NCI-H1417 treated with DMSO at 0.1 percent for 48 hours (cell line): Measurements from ENCODE around the gene REG1B.

Source experiments
- DNase-seq: peaks from one replicate; lab custom pipeline; 2025; lab: John Stamatoyannopoulos, UW

Gene REG1B, protein sequence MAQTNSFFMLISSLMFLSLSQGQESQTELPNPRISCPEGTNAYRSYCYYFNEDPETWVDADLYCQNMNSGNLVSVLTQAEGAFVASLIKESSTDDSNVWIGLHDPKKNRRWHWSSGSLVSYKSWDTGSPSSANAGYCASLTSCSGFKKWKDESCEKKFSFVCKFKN

DNA sequence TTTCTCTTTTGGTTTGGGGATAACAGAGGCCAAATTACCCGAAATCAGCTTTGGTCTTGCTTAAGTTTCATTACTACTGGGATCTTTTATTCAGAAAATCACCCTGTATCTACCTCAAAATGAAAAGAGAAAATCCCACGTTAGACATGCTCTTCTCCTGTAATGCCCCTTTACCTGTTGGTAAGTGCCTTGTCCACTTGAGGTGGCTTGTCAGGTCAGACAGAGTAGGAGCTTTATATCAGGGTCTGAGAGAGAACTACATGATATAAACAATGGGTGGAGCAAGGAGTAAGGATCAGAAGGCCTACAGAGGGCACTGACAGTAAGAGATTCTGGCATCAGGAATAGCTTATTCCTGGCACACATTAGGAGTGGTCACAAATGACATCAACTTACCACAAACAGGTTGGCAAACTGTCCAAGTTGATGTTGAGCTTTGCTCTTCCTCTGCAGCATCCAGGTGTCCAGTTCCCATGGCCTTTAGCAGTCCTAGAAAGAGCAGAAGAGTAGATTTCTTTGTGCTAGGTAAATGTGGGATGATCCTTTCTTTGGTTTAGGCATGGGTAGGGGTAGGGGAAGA, at the start of gene REG1B:
Gene REG1B (minus strand): TSS at position 209 of the 580 bp plus-strand sequence. CDS start 381 bp downstream, outside the sequence.
- no peak for DNase-seq

DNA sequence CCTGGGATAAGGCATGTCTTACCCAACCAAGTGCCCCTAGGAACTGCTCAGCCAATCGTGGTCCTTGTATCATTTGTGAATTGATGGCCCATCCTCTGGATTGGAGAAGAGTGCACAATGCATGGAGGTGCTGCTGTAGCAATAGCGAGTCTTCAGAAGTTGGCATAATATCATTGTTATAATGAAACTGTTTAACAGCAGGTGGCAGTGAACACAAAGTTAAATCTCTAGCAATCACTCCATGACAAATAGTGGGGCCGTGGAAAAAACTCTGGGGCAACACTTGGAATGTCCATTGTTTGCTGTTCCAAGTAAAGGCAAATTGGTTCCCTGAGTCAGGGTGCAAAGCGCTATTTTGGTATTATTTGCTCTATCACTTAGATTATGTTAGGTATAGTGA, 43.9 kb upstream of the REG1B start:
- DNase-seq, result no peak

DNA sequence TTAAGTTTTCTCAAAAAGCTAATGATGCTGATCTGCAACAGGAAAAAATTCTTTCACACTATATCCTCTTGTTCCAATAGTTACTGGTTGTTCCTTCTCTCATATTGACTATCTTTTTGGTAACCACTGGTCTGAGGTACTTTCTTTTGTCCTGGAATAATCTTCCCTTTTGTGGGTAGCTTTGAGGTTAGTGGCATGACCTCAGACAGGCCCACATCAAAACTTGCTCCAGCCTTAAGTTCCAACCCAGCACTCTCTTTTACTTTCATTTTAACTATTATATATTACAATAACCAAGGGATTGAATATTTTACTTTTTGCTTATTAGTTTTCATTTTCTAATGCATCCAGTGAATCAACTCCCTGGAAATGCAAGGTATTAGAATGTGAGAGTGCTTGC, 42.0 kb upstream of the REG1B start:
- DNase-seq, result no peak

DNA sequence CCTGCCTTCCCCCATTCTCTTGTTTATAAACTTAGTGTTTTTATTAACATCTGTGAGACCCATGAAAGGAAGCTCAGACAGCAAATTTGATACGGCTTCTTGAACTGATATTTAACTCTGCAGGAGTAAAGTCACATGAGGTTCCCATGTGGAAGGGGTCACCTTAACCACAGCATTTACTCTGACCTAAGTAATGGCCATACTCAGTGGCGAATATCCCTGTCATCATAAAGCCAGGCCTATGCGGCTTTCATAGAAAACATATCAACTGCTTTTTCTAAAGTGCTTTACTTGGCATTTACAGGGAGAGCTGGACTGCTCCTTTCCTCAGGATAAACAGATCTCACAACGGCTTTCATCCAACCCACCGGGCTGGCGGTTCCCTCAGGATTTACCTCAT, 41.5 kb upstream of the REG1B start:
- DNase-seq, result no peak

DNA sequence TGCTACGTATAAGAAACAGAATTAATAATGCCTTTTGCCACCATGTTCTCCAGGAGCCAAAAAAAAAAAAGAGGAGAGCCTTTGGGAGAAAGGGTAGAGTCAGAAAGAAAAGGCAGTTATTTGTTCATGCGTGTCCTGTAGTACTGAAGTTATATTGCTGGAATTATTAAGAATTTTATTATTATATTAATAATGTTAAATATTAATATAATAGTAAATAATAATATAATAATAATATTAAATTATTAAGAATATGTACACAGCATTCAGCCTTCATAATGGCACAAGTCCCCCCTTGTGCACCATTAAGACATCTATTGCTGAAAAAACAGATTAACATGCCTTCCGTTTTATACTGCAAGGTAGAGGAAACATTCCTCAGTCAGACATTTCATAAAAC, 40.6 kb upstream of the REG1B start:
- DNase-seq, result no peak

DNA sequence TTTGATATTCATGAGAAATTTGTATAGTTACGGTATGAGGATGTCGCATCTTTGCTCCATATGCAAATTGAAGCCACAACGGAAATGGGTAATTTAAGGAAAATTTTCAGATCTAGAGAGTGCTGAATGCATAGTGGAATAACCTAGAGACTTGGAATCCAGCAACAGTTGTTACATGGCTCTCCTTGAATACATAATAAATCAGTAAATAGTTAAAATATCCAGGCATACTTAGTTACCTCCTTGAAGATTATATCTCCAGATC, 37.9 kb upstream of the REG1B start:
- DNase-seq, result no peak

DNA sequence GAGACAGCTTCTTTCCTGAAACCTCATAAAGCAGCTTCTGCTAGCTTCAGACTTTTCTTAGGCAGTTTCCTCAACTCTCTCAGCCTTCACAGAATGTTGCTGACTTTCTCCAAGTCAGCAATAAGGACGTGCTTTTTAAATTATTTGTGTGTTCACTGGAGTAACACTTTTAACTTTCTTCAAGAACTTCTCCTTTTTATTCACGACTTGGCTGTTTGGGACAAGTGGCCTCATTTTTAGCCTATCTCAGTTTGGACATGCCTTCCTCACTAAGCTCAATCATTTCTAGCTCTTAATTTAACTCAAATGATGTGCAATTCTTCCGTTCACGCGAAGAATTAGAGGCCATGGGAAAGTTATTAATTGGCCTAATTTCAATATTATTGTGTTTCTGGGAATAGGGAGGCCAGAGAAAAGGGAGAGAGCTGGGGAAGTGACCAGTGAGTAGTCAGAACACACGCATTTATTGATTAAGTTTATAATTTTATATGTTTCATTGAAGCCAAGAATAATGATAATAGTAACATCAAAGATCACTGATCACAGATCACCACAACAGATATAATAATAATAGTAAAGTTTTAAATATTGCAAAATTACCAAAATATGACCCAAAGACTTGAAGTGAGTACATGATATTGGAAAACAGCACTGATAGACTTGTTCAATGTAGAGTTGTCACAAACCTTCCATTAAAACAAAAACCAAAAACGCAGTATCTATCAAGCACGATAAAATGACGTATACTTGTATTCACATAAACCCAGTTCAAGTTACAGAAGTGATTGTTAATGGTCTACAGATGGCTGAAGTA, 37.3 kb upstream of the REG1B start:
- DNase-seq, result no peak

DNA sequence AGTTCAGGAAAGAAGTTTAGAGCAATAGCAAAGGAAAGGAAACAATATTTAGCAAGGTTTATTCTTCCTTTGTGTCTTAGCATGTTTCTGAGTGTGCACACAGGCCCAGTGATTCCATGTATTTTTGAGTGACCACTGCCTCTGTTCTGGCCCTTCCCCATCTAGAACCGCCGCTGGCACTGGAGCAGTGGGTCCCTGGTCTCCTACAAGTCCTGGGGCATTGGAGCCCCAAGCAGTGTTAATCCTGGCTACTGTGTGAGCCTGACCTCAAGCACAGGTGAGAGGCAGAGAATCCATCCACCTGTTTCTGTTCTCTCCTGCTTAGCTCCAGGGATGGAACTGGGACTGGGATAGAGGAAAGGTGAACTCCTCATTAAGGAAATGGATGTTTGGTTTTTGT, 34.9 kb upstream of the REG1B start:
- no peak for DNase-seq

DNA sequence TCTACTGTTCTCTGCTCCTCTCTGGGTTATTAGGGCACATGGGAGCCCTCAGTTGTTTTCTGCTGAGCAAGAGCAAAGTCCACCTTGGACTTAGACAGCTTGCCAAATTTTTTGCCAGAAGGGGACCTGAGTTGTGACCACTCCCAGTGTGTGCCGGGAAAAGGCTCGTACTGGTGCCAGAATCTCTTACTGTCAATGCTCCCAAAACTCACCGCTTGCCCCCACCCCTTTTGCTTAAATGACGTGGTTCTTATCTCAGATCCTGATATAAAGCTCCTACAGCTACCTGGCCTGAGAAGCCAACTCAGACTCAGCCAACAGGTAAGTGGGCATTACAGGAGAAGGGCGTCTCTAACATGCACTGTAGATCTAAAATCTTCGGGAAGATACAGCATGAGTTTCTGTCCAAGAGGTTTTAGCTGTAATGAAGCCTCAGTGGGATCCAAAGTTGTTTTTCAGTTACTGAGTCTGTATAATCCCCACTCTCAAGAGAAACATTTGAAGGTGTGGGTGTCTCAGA, 32.5 kb upstream of the REG1B start, which contains the start of gene REG1A:
Gene REG1A (plus strand): TSS at position 295 of the 520 bp plus-strand sequence. CDS start 374 bp downstream, outside the sequence.
- DNase-seq, result no peak

DNA sequence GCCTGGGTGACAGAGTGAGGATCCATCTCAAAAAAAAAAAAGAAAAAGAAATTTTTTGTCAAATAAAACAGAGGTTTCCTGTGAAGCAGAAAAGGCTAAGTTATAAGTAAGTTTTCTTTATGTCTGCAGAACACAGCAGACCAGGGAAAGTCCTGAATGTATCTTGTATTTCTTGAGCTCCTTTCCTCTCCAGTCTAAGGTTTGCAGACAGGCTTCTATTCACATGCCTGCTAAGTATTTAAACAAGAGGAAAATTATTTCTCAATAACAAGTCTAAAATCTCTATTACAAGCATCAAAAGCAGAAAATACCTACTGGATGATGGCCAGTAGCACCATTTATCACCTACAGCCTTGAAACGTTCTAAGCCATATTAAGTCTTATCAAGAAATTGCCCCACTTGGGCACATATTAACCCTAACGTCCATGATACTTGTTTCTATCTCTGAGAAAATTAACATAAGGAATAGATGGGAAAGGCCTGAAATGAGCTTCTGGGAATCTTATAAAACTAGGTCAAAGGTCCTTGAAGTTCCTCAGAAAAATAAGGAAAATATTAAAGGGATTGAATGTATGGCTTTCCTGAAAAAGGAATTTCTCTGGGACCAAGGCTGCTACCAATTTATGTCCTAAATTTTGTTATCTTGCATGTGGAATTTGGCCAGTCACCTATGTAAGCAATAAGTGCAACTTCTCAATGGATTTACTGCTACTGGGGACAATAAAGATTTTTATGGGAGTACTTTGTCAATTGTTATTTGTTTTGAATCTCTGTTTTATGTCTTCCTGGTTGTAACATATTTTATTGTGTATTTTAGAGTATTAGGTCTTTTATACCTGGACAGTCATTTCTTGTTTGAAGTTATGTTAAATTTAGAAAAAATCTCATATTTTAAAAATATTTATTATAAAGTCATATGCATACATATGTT, 29.5 kb upstream of the REG1B start:
- no peak for DNase-seq

DNA sequence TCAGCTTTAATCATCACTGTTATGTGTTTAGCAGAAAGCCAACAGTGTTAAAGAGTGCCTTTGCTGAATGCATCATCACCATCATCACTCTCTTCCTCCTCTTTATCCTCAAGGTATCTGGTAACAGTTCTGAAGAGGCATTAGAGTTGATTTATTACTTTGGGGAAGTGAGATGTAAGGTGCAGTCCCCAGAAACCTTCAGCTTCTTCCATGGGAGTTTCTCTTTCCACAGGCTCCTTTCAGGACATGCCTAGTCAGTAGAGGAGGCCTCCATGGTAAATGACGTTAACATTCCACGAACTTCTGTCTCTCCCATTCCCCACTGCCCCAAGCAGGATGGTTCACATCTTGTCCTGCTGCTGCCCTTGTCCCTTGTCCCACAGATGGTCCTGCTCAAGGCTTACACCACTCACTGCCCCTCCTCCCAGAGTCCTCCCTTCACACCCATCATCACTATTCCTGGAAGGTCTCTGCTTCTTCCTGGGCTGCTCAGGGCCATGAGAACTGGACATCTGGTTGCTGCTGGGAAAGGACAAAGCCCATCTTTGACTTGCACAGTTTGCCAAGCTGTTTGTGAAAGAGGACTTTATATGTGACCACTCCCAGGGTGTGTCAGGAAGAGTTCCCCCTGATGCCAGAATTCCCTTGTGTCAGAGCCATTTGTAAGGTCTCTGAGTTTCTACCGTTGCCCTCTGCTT, 27.2 kb upstream of the REG1B start:
- DNase-seq, result no peak

DNA sequence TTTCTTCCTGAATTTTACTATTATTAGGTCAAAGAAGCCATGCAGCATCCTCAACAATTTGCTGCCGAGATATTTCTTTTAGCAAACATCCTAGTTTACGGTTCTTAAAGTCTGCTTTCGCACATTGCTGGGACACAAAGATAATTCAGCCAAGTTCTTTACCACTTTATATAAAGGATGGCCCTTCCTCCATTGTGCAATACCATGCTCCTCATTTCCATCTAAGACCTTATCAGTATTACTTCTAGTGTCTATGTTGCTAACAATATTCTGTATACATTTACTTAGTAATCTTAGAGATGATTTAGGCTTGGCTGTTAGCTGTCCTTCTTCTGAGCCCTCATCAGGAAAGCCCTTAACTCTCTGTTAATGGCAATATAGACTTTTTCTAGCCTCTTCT, 24.5 kb upstream of the REG1B start:
- DNase-seq, result no peak

DNA sequence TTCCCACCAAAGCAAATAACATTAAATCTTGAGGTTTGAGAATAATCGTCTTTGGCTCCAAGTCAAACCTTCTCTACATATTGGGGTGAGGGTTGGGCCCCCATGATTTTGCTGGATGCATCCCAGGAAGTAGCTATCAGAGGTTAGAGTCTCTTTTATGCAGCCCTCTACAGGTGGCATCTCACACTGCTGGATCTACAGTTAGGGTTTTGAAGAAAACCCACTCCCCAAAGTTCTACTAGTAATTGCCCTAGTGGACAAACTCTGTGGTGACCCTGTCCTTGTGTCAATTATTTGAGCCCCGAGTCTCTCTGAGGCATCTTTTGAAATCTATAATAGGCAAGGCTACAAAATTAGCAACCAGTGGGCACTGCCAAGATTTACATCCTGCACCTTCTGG, 17.5 kb upstream of the REG1B start:
- DNase-seq, result no peak

DNA sequence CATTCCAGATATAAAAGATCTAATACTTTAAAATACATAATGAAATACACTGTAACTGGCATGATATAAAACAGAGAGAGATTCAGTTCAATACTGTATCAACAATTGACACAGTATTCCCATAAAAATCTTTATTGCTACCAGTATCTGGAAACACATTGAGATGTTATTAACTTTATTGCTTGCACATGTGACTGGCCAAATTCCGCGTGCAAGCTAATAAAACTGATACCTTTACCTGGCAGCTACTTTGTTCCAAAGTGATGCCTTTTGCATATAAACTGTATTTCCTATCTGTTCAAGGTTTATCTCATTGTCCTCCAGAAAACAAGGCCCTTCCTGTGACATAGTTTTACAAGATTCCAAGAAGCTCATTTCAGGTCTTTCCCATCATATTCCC, 15.4 kb upstream of the REG1B start:
- DNase-seq, result no peak

DNA sequence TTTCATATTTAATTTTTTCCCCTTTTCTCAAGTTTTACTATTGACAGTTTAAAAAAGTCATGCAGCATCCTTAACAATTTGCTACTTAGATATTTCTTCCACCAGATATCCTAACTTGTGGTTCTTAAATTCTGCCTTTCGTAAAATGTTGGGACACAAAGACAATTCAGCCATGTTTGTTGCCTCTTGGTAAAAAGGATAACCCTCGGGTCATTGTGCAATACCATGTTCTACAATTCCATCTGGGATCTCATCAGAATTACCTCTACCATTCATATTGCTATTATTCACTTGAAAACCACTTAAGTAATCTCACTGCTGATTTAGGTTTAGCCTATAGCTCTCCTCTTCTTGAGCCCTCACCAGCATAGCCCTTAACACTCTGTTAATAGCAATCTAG, 13.2 kb upstream of the REG1B start:
- DNase-seq, result no peak

DNA sequence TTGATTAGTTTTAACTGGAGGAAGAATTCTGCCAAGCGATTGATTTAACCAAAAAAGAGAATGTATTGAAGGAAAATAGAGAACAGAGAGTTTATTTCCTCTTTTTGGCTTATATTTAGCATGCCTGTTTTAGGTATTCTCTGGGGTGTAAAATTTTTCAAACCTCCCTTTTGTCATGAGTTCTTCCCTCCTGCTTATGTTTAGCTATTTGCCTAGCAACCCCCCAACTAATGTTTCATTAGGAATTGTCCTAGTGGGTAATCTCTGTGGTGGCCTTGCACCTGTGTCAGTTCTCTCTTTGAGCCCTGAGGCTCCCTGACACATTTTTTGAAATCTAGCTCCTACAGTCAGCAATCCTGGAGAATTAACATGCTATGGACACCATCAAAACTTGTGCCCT, 12.5 kb upstream of the REG1B start:
- no peak for DNase-seq

DNA sequence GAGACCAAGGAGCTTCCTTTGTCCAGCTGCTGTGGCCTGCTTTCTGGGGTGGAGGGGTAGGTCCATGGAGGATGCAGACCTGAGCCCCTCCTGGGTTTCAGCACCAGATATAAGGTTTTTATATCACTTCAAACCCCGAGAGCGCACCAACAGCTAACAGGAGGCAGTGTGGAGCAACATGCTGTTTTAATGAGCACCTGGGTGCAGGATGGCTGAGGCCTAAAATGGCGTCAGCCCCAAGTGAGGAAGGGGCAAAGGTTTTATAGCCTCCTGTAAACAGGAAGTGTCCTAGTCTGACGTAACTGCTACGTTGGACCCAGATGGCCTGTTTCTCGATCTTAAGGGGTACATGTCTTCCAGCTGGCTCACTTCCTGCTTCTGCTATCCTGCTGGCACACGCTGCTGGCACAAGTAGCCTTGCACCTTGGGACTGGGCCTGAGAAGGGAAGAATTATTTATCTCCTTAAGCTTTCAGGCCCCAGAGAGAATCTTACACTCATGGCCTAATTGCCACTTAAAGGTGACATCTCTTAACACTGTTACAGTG, 11.4 kb upstream of the REG1B start:
- no peak for DNase-seq

DNA sequence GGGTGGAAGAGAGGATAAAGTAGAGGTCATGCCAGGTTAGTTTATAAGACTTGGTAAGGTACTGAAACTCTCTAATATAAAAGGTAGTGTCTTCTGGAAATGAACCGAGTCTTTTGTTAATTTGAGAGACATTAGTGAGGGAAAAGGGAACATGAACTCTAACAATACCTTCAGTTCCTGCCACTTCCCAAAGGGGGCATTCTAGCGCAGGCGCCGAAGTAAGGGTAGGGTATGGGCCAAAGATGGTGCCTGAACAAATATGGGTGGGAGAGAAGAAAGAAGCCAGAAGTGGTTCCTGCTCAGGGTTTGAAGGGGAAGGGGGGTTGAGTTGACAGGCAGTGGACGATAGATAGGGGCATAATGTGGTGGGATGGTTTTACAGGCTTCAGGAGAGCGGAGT, 10.1 kb upstream of the REG1B start:
- DNase-seq, result no peak

DNA sequence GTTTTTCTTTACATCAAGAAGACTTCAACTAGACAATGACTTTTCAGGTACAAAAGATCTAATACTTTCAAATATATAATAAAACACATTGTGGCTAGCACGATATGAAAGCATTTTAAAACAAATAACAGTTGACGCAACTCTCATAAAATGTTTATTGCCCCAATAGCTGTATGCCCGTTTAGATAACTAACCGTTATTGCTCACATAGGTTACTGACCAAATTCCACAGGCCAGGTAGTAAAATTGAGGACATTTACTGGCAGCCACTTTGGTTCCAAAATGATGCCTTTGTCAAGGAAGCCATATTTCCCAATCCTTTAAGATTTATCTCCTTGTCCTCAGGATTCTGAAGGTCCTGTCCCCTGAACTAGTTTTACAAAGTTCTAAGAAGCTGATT, 2.9 kb upstream of the REG1B start:
- no peak for DNase-seq

DNA sequence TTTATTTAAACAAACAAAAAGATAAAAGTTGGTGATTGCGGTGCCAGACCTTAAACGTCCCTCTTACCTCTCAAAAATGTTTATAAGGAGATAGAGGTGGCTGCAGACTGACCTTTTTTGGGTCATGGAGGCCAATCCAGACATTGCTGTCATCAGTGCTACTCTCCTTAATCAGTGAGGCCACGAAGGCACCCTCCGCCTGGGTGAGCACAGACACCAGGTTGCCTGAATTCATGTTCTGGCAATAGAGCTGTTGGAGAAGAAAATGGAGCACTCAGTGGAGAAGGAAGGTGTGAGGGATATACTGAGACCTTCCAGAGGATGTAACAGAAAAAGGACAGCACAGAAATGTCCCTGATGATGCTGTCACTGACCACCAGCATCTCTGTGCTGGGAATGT, 1.5 kb downstream of the REG1B start:
- DNase-seq, result no peak

DNA sequence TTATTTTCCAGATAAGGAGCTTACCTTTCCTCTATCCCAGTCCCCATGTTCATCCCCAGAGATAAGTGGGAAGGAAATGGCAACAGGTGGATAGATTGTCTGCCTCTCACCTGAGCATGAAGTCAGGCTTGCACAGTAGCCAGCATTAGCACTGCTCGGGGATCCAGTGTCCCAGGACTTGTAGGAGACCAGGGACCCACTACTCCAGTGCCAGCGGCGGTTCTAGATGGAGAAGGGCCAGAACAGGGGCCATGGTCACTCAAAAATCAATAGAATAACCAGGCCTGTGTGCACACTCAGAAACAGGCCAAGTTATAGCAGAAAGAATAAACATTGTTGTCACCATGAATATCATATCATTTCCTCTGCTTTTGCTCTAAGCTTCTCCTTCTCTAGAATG, 2.4 kb downstream of the REG1B start:
- DNase-seq, result no peak
